Neutrophil (primary cell): ENCODE results near the gene GTPBP4.

ENCODE experiments used
- H3K27ac ChIP-seq: fragments of 200-600 bp; sonication (generic); 2 replicates; pipeline ENCODE4 v1.5.1; 2016; ENCODE audit warnings: mild to moderate bottlenecking, moderate library complexity
- H3K27me3 ChIP-seq: fragments of 200-600 bp; sonication (generic); 2 replicates; pipeline ENCODE4 v1.6.0; 2016; ENCODE audit warnings: mild to moderate bottlenecking
- H3K36me3 ChIP-seq: fragments of 200-600 bp; sonication (generic); 2 replicates; pipeline ENCODE4 v1.5.1; 2017
- H3K4me1 ChIP-seq, 2 experiments: fragments of 200-600 bp in 1 of 2; sonication (generic) in 1 of 2; 1 replicate in 1 of 2; 2 replicates in 1 of 2; pipeline versions ENCODE4 v1.5.1 to v1.6.1; 2013 to 2016; ENCODE audit warnings: low read depth in 1 of 2, low read length in 1 of 2, mild to moderate bottlenecking in 1 of 2, moderate library complexity in 1 of 2; ENCODE audit not compliant: control insufficient read depth in 1 of 2, insufficient read depth in 1 of 2
- H3K4me3 ChIP-seq, 2 experiments: fragments of 200-600 bp in 1 of 2; sonication (generic) in 1 of 2; 1 replicate in 1 of 2; 2 replicates in 1 of 2; pipeline ENCODE4 v1.5.1; 2013 to 2016; ENCODE audit warnings: low read depth in 1 of 2, low read length in 1 of 2, mild to moderate bottlenecking in 1 of 2, moderate library complexity in 1 of 2
- H3K9me3 ChIP-seq: fragments of 200-600 bp; sonication (generic); 2 replicates; pipeline ENCODE4 v1.5.1; 2016
- CTCF ChIP-seq: fragments of 200-600 bp; sonication (generic); IDR thresholded peaks from 2 replicates; pipeline ENCODE4 v1.5.1; 2016; ENCODE audit warnings: antibody characterized with exemption

GTPBP4 gene

GRCh38 chr10:986881-987619 lies 1.2 kb upstream of the GTPBP4 start:
- H3K4me3 ChIP-seq: peak overlapping the region; percentile 94 to 97
- no peaks in the 10 kb centered on the region for H3K9me3 ChIP-seq
- H3K4me1 ChIP-seq: peaks cover 18% of the 10 kb centered on the region in 2 experiments
- H3K27me3 ChIP-seq: no peaks in the 10 kb centered on the region
- TF ChIP-seq CTCF: no peak
- H3K36me3 ChIP-seq: no peaks in the 10 kb centered on the region
- no peak overlapping the region for H3K27ac ChIP-seq

GRCh38 chr10:987620-987869 lies 689 bp upstream of the GTPBP4 start:
- Histone ChIP-seq H3K4me3 (peak overlapping the region; percentile 94 to 97), H3K27ac (peak overlapping the region; percentile 78), H3K36me3 (no peaks in the 10 kb centered on the region), H3K4me1 (peaks cover 18% of the 10 kb centered on the region in 2 experiments), H3K9me3 (no peaks in the 10 kb centered on the region), H3K27me3 (no peaks in the 10 kb centered on the region)
- no peak for TF ChIP-seq CTCF

GRCh38 chr10:988667-989545 lies 672 bp downstream of the GTPBP4 start:
- Histone ChIP-seq H3K27me3 (no peaks in the 10 kb centered on the region), H3K36me3 (no peaks in the 10 kb centered on the region), H3K9me3 (no peaks in the 10 kb centered on the region), H3K4me1 (peaks cover 18% of the 10 kb centered on the region in 2 experiments), H3K4me3 (peak overlapping the region; percentile 94 to 97), H3K27ac (peak overlapping the region; percentile 78)
- TF ChIP-seq CTCF: no peak

GRCh38 chr10:990808-991207 lies 2.6 kb downstream of the GTPBP4 start:
- no peak for TF ChIP-seq CTCF
- Histone ChIP-seq H3K27me3 (no peaks in the 10 kb centered on the region), H3K36me3 (peaks cover 3% of the 10 kb centered on the region), H3K4me3 (no peak overlapping the region), H3K4me1 (peaks cover 18% of the 10 kb centered on the region in 2 experiments), H3K27ac (no peak overlapping the region), H3K9me3 (no peaks in the 10 kb centered on the region)

- H3K36me3 ChIP-seq: peaks cover 20% of the 10 kb centered on the region
- no peak for TF ChIP-seq CTCF
These were observed 4.2 kb downstream of the GTPBP4 start for GRCh38 chr10:992467-992866.

More at GRCh38 chr10:992467-992866, 4.2 kb downstream of the GTPBP4 start:
- Histone ChIP-seq H3K4me1 (peaks cover 12% of the 10 kb centered on the region in 2 experiments), H3K9me3 (no peaks in the 10 kb centered on the region), H3K4me3 (no peak overlapping the region), H3K27ac (no peak overlapping the region), H3K27me3 (no peaks in the 10 kb centered on the region)
